Thoracic aorta (tissue), 2 donors: ENCODE measurements around the gene PLA2G4E. TPM values are rescaled to one million over a fixed set of nuclear protein-coding genes. Genes with fewer than 3 reads are reported as not detected.

ENCODE experiments used
- ATAC-seq: fragments of 150-250 bp; one replicate; pipeline ENCODE4 v1.8.0; 2017; ENCODE audit warnings: low read depth; ENCODE audit not compliant: insufficient number of reproducible peaks, low FRiP score
- DNase-seq: peaks from one replicate; pipeline ENCODE4 v3.0.0-alpha.2; 2020; ENCODE audit warnings: low spot score
- H3K27ac ChIP-seq, 2 donors: fragments of 200-600 bp; sonication (generic); 1 replicate in 1 of 2; 2 replicates in 1 of 2; pipeline ENCODE4 v1.5.1; 2016; ENCODE audit warnings: mild to moderate bottlenecking in 2 of 2, moderate library complexity in 2 of 2
- H3K27me3 ChIP-seq: fragments of 200-600 bp; sonication (generic); replicated peaks from 2 replicates; pipeline ENCODE4 v1.6.0; 2016; ENCODE audit warnings: mild to moderate bottlenecking; ENCODE audit not compliant: insufficient read depth
- H3K36me3 ChIP-seq: fragments of 200-600 bp; sonication (generic); one replicate; pipeline ENCODE4 v1.5.1; 2016
- H3K4me1 ChIP-seq, 2 donors: fragments of 200-600 bp; sonication (generic); 1 replicate in 1 of 2; 2 replicates in 1 of 2; pipeline versions ENCODE4 v1.5.1 to v1.6.0; 2016; ENCODE audit warnings: low read depth in 2 of 2, mild to moderate bottlenecking in 1 of 2; ENCODE audit not compliant: control insufficient read depth in 1 of 2
- H3K4me3 ChIP-seq: fragments of 200-600 bp; sonication (generic); 2 replicates; pipeline ENCODE4 v1.5.1; 2016; ENCODE audit warnings: mild to moderate bottlenecking
- H3K9me3 ChIP-seq: fragments of 200-600 bp; sonication (generic); 2 replicates; pipeline ENCODE4 v1.5.1; 2016
- CTCF ChIP-seq: fragments of 200-600 bp; sonication (generic); IDR thresholded peaks from one replicate; pipeline ENCODE4 v1.5.1; 2019; ENCODE audit warnings: antibody characterized with exemption
- total RNA-seq, 2 donors: library from RNA; depleted of rRNA; stranded (reverse); fragments of >200 nt; gene quantifications; one replicate each; pipeline versions ENCODE4 v1.1.0 to v1.2.3, GENCODE V29; 2016

PLA2G4E gene
- total RNA-seq, 2 donors from 2014 or later: not detected

GRCh38 chr15:41992803-41993190, 28.0 kb downstream of the PLA2G4E start:
- no peak for TF ChIP-seq CTCF
- DNase-seq (no peak), ATAC-seq (no peak)
- H3K27ac ChIP-seq: no peak overlapping the region
- H3K4me1 ChIP-seq: no peaks in the 10 kb centered on the region
- no peaks in the 10 kb centered on the region for H3K9me3 ChIP-seq
- H3K4me3 ChIP-seq: no peak overlapping the region
- no peaks in the 10 kb centered on the region for H3K36me3 ChIP-seq
- no peaks in the 10 kb centered on the region for H3K27me3 ChIP-seq

GRCh38 chr15:41992151-41992802, 28.6 kb downstream of the PLA2G4E start:
- no peak for ATAC-seq
- TF ChIP-seq CTCF: no peak
- Histone ChIP-seq H3K4me1 (no peaks in the 10 kb centered on the region), H3K27me3 (no peaks in the 10 kb centered on the region), H3K27ac (no peak overlapping the region), H3K4me3 (no peak overlapping the region), H3K36me3 (no peaks in the 10 kb centered on the region), H3K9me3 (no peaks in the 10 kb centered on the region)
- DNase-seq: no peak

GRCh38 chr15:41990691-41991090, 30.2 kb downstream of the PLA2G4E start:
- Histone ChIP-seq H3K9me3 (no peaks in the 10 kb centered on the region), H3K4me1 (peaks cover 2 to 3% of the 10 kb centered on the region in 2 donors), H3K27me3 (no peaks in the 10 kb centered on the region), H3K36me3 (no peaks in the 10 kb centered on the region), H3K27ac (no peak overlapping the region), H3K4me3 (no peak overlapping the region)
- no peak for TF ChIP-seq CTCF
- DNase-seq (no peak), ATAC-seq (no peak)

GRCh38 chr15:41990243-41990605, 30.6 kb downstream of the PLA2G4E start:
- no peaks in the 10 kb centered on the region for H3K9me3 ChIP-seq
- H3K36me3 ChIP-seq: no peaks in the 10 kb centered on the region
- no peak for DNase-seq
- H3K4me3 ChIP-seq: no peak overlapping the region
- no peak for ATAC-seq
- no peak for TF ChIP-seq CTCF
- no peak overlapping the region for H3K27ac ChIP-seq
- H3K27me3 ChIP-seq: no peaks in the 10 kb centered on the region
- peaks cover 4 to 8% of the 10 kb centered on the region in 2 donors for H3K4me1 ChIP-seq

GRCh38 chr15:41989573-41990242, 31.1 kb downstream of the PLA2G4E start:
- Histone ChIP-seq H3K4me1 (peaks cover 4 to 13% of the 10 kb centered on the region in 2 donors), H3K36me3 (no peaks in the 10 kb centered on the region), H3K27ac (no peak overlapping the region), H3K27me3 (no peaks in the 10 kb centered on the region), H3K4me3 (no peak overlapping the region), H3K9me3 (no peaks in the 10 kb centered on the region)
- ATAC-seq (no peak), DNase-seq (peak; percentile 46)
- TF ChIP-seq CTCF: peak; percentile 98
